GM19328 (cell line): ENCODE results near the gene LCN9.
"Not testable (repeated sequence)": the region's sequence is repeated elsewhere in the genome, so short reads cannot be mapped to it uniquely, and the experiment has no call there.

Experiments
- ATAC-seq: cut with Tn5 transposase; IDR thresholded peaks from one replicate; pipeline ENCODE4 v1.9.1; 2021; ENCODE audit warnings: mild to moderate bottlenecking, moderate library complexity; ENCODE audit not compliant: unreplicated experiment

LCN9 gene

DNA sequence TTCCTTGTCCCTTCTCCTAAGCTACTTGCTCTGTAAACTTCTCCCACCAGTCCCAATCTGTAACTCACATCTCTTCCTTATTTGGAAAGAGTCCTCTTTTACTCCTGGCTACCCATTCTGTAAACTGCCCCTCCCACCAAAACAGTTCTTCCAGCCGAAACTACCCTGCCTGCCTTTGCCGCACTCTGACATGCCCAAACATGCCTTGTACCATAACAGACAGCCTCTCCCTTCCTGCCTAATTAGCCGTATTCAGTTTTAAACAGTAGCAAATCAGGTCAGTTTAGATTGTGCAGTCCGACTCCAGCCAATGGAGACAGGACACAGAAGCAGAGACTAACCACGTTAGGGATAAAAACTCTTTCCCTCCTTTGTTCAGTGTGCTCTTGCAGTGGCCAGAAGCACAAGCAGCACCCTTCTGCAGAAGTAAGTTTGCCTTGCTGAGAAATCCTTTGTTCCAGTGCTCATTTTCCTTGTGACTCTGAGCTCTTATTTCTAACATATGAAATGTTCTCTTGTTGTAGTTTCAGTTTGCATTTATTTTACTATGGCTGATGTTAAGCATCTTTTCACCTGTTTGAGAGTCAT, 18.4 kb upstream of the LCN9 start:
- no peak for ATAC-seq

DNA sequence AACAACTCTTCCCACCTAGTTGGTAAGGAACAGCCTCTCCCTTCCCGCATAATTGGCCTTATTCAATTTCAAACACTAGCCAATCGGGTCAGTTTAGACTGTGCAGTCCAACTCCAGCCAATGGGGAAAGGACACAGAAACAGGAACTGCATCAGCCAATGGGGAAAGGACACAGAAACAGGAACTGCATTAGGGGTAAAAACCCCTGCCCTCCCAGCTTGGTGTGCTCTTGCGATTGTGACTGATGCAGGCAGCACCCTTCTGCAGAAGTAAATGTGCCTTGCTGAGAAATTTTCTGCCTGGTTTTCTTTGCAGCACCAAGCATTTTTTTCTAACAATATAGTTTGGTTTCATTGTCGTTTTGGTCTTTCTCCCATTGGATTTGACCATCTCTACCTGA, 15.2 kb upstream of the LCN9 start:
- no peak for ATAC-seq

DNA sequence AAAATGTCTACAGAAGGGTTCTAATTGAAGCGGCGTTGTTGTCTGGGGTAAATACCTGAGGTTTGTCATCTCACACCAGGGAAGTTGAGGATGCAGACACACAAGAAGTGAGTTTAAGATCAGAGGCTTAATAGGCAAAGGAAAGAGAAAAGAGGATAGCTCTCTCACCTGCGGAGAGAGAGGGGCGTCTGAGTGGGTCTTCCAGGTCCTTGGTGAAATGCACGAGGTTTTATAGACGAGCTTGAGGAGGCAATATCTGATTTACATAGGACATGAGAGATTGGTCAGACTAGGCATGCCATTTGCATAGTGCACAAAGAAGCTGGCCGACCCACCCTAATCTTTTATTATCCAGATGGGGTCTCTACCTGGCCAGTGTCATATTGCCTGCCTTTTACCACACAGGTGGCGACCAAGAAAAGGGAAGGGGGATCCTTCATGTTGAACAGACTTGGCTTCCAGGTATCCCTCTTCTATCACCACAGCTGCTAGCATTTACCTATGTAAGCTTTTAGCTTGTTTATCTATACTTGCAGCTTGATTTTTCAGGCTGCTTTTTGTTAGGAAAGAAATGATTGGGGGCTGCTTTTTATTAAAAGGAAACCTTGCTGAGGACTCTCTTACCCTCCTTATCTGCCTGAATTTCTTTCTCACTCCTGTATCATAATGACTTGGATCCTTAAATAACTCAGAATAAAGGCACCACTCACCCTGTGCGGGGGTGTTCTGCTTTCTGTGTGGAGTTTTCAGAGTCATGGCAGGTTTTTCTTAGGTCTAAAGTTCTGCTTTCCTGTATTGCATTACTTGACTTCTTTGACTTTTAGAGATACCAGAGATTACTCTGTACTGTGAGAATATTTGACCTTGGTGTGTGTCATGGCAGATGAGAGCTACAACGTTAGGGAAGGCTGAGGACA, 14.4 kb upstream of the LCN9 start:
- no peak for ATAC-seq

DNA sequence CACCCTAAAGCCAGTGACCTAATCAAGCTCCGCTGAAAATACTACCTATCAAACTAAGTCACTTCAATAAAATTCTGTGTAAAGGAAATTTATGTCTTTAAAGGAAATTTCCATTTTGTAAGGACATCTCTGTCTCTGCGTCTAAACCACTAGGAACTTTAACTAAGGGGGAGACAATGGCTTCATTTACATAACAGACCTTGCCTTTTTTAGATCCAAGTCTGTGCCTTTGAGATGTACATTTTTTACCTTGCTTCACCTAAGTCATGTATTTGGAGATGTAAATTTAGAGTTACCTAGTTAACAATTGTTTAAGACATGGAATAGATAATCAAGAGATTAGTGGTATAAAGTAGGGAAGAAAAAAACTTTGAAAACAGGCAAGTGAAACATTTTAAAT, 13.6 kb upstream of the LCN9 start:
- ATAC-seq: no peak

DNA sequence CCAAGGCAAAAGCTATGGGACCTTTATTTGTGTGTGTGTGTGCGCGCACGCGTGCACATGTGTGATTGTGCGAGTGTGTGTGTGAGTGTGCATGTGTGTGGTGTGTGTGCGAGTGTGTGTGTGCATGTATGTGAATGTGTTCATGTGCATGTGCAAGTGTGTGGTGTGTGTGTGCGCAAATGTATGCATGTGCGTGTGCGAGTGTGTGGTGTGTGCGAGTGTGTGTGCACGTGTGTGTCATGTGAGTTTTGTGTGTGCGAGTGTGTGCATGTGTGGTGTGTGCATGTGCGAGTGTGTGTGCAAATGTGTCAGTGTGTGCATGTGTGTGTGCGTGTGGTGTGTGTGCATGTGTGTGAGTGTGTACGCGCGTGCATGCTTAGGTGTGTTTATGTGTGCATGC, 12.7 kb upstream of the LCN9 start:
- ATAC-seq: no peak

DNA sequence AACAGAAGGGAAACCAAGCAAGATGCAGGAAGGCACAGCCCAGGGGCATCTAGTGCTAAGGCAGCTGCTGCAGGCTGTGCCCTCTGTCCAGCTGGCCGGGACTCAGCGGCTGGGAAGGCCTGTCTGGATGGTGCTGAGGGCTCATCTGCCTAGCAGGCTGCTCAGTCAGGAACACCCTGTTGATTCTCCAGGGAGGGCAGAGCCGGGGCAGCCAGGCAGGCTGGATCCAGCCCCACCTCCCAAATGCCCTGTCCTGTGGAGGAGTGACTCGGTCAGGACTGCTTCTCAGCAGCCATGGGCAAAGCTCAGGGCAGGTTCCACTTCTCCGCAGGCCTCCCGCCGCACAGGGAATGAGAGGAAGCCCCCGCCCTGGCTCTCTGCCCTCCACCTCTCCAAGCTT, 7.8 kb upstream of the LCN9 start:
- no peak for ATAC-seq

DNA sequence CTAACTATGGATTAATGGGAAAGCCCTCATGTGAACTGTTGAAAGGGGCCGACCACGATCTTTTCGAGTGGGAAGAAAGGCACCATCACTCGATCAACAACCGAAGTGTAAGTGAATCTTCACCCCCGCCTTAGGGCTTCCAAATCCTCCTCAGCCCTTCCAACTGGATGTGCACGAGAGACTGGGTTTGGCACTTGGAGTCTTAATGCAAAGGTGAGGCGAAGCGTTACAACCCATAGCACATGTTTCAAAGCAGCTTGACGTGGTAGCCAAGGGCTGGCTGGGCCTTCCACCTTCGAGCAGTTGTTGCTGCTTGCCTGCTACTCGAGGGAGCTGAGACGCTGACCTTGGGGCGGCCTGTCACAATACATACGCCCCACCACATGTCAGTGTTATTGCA, 5.7 kb upstream of the LCN9 start:
- no peak for ATAC-seq

DNA sequence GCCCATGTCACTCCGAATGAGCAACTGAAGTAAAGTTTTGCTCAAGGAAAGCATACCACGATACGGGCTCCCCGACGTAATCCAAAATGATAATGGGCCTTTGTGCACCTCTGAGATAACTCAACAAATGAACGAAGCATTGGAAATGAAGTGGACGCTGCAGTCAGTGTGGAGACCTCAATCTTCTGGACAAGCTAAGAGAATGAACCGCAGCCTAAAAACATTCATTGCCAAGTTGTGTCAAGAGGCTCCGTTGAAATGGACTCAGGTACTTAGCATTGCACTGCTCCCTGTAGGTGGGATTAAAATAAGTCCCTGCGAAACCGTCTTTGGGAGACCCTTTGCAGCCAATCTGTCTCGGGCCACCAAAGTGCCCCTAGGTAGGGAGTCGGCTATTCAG, 3.9 kb upstream of the LCN9 start:
- ATAC-seq: no peak

DNA sequence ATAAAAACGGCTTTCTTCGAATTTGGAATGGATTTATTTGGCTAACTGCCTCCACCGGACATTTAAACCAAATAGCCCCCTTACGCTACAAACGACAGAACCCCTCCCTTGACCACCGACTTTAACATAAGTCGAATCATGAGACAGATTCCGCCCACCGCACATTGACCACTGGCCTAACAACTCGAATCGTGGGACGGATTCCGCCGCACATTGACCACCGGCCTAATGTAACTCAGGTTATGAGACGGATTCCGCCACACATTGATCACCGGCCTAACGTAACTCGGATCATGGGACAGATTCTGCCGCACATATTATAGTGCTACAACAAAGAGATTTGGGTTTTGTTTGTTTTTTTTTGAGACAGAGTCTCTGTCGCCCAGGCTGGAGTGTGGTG, 2.7 kb upstream of the LCN9 start:
- ATAC-seq: no peak

DNA sequence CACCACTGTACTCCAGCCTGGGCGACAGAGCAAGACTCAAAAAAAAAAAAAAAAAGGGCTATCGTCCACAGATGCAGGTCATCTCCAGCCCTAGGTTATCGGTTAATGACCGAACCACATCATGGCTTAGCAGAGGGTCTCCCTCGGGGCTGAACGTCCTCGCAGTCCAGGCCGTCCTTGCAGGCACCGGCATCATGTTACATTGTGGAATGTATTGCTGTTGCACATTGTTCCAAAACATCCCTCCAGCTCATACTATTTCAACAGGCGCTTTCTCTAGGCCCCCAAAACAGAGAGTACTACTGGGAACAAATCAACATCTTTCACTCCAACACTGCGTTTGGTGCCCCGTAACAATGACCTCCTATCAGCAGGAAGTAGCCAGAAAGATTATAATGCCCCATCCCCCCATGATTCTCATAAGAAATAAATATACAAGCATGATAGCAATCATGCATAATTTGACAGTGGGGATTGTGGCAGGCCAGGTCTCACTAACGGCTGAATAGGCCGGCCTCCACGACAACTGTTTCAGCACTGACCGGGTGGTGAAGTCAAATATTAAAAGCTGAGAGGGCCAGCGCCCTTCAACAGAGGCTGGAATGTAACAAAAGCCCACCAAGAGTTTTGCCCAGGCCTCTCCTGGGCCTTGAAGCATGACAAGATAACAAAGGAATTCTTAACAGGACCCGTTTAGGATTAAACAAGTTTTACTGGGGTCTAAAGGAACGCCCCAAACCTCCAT, 1.1 kb upstream of the LCN9 start:
- no peak for ATAC-seq

DNA sequence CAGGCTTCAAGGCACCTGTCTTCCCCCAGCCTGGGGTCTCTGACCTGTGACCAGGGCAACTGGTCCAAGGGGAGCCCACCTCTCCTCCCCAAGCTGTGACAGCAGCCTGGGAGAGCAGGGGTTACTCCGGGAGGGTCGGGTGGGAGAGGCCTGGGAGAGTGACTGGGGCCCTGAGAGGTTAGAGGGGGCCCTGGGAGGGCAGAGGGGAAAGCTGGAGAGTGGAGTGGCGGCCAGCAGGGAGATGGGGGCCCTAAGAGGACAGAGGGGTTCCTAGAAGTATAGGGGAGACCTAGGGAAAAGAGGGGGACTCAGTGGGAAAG, 302 bp downstream of the LCN9 start:
- no peak for ATAC-seq

DNA sequence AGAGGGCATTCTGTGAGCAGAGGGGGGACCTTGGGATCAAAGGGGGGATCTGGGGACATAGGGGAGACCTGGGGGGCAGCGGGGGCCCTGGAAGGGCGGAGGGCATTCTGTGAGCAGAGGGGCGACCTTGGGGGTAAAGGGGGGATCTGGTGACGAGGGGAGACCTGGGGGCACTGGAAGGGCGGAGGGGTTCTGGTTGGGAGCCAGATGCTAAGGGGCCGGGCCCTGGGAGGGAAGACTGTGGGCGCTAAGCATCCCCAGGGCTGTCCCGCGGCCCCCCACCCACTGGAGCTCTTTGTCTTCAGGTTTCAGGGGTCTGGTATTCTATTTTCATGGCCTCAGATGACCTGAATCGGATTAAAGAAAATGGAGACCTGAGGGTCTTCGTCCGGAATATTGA, 748 bp downstream of the LCN9 start:
- ATAC-seq: no peak

DNA sequence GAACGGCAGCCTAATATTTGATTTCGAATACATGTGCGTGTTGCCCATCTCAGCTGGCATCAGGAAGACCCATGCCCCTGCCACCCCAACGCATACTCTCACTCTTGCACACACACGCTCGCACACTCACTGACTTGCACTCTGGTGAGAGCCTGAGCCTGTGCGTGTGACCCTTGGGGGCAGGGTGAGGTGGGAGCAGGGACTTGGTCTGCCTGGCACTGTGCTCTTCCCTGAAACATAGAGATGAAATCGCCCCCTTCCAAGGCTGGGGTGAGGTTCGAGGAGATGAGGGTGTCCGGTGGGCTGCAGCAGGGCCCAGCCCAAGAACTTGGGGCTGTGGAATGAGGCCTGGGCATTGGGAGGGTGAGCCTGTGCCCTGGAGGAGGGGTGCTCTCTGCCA, 1.2 kb downstream of the LCN9 start:
- ATAC-seq: no peak

DNA sequence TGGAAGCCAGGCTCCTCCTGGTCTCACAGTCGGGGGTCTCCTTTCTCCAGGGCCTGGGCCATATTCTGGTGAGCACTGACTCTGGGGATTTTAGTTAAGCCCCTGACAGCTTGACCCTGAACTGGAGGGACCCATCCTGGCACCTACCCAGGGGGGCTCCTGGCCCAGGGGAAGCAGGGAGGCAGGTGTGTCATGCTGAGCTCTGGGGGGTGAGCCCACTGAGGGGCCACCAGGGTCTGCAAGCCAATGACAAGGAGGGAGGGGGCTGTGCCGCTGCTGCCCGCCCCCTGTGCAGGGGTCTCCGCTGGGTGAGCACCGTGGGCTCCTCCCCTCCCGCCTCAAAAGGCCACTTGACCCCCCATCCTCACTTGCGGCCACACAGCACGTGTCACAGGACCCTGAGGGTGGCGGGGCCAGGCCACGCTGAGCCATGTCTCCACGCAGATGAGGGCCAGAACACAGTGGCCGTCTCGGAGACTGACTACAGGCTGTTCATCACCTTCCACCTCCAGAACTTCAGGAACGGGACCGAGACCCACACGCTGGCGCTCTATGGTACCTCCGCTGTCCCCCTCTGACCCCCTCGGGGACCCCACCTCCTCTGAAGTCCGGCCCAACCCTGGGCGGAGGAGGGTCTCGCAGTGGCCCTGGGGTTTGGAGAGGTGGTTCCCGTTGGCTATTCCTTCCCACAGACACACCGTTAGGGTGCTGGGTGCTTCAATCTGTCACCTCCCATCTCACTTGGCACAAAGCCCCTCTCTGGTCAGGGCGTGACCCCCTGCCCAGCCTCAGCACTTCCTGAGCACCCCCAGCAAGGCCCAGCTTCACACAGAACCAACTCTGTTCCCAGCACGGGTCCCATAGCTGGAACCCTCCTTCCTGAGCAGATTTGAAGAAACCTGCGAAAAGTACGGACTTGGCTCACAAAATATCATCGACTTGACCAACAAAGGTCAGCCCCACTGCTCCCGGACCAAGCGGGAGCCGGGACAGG, 2.0 kb downstream of the LCN9 start:
- ATAC-seq: no peak

DNA sequence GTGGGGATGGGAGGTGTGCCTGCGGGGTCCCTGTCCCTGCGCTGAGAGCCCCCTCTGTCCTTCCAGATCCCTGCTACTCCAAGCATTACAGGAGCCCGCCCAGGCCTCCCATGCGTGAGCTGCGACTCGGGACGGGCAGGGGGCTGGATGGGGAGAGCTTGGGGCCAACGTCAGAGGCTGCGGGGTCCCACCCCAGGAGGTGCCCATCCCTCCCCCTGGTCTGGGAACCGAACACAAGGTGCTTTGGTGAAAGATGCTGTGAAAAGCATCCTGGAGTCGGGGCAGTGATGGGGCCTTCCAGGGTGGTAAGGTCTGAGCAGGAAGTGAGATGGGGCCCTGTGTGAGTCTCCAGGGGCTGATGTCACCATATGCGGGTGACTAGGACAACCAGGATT, 2.7 kb downstream of the LCN9 start:
- no peak for ATAC-seq

DNA sequence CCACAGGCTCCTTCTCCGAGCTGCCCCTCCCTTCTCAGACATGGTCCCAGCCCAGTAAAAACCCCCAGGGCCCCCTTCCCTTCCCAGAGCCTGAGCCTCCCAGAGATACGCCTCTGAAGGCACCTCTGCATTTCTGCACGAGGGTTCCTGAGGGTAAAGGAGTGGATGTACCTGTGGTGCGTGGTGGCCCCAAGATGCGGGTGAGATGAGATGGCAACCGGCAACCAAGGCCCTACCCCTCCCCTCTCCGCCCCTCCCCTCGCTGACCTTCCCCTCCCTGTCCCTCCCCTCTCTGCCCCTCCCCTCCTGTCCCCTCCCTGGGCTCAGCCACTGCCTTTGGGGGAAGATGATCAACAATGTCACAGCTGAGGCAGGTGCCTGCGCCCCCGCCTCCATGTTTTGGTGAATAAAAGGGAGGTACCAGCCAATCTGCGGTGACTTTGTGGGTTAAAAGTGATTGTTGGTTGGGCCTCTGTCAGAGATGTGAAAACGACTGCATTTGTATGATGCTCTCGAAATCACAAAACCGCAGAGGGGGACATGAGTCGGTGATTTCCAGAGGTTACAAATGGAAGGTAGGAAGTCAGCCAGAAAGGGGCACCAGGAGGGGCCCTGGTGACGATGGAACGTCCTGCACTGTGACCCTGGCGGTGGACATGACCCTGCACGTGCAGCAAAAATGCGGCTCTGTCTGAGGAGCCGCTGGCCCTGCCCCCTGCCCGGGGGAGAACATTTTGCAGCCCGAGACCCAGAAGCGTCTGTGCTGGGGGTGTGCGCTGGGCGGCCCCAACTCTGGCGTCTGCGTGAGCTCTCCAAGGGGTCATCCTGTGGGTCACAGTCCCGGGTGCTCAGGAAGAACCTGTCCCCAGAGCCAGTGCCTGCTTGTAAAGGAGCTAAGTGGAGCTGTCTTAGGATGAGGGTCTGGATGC, 3.7 kb downstream of the LCN9 start:
- no peak for ATAC-seq

DNA sequence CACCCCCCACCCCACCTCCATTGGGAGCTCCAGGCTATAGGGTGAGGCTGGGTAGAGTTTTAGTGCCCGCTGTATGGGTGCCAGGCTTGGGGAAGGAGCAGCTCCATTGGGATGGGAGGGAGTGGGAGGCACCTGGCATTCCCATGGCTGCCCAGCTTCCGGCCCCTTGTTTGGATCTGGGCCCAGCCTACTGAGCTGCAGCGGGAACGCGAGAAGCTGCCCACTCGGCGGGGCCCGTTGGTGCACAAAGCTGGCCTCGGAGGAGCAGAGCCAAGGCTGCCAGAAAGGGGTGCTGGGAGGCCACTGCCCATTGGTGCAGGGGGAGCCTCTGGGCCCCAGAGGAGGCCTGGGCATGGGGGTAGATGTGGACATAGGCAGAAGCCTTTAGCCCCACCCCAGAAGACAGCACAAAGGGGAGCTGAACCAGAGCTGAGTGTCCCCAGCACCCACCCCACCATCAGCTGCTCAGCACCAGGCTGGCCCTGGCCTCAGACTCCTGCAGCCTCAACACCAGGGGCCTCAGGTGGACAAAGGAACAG, 4.4 kb downstream of the LCN9 start:
- no peak for ATAC-seq

DNA sequence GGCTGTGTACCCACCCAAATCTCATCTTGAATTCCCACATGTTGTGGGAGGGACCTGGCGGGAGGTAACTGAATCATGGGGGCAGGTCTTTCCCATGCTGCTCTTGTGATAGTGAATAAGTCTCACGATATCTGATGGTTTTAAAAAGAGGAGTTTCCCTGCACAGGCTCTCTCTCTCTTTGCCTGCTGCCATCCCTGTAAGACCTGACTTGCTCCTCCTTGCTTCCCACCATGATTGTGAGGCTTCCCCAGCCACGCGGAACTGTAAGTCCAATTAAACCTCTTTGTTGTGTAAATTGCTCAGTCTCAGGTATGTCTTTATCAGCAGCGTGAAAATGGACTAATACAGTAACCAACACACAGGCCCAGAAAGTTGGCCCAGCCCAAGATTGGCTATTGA, 5.9 kb downstream of the LCN9 start:
- ATAC-seq: not testable (repeated sequence)

DNA sequence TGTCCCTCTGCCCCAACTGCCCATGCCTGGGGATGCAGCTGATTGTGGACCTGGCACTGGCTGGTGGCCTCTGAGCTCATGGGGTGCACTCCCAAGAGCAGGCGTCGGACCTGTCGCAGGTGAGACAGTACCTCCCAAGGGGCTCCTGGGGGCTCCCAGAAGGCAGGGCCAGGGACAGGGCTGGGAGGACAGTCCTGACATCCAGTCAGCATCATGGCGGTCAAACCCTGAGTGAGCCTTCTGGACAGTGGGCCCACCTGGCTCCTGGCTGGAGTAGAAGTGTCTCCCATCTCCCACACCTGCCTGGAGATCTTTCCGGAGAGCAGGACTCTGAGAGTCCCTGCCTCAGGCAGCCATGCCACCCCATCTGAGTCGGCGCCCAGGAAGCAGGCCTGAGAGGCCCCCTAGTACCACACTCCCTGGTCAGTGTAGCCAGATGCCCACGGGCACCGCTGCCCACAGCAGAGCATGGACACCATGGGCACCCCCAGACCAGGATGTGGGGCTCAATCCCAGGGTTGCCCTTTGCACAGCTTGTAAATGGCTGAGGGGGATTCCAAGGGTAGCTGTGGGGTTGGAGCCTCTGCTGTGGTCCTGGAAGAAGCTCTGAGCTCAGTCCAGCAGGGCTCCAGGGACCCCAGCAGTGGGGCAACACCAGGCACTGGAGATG, 6.6 kb downstream of the LCN9 start:
- no peak for ATAC-seq
